GM18508 (cell line): ENCODE measurements around the gene SLC27A1.
"Not testable (repeated sequence)": the region's sequence is repeated elsewhere in the genome, so short reads cannot be mapped to it uniquely, and the experiment has no call there.

Experiments used
- ATAC-seq: cut with Tn5 transposase; IDR thresholded peaks from one replicate; pipeline ENCODE4 v1.9.1; 2021; ENCODE audit warnings: moderate number of reproducible peaks; ENCODE audit not compliant: insufficient read depth, unreplicated experiment

SLC27A1 gene

DNA sequence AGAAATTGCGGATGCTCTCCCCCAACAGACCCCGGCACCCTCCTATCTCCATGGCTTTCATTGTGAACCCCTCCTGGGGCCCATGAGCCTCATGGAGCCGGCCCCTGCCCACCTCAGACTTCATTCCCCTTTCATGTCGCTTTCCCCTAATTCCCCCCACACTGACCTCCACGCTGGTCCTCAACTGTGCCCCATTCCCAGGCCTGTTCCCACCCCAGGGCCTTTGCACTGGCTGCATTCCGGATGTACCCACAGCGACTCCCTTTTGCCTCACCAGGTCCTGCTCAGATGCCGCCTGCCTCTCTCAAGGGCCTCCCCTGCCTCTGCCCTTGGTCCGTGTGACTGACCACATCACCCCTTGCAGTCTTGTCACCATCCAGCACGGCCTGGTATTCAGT, 13.3 kb downstream of the SLC27A1 start:
- ATAC-seq = no peak

- ATAC-seq = no peak
These were observed 14.3 kb downstream of the SLC27A1 start for GRCh38 chr19:17484520-17485185.

DNA sequence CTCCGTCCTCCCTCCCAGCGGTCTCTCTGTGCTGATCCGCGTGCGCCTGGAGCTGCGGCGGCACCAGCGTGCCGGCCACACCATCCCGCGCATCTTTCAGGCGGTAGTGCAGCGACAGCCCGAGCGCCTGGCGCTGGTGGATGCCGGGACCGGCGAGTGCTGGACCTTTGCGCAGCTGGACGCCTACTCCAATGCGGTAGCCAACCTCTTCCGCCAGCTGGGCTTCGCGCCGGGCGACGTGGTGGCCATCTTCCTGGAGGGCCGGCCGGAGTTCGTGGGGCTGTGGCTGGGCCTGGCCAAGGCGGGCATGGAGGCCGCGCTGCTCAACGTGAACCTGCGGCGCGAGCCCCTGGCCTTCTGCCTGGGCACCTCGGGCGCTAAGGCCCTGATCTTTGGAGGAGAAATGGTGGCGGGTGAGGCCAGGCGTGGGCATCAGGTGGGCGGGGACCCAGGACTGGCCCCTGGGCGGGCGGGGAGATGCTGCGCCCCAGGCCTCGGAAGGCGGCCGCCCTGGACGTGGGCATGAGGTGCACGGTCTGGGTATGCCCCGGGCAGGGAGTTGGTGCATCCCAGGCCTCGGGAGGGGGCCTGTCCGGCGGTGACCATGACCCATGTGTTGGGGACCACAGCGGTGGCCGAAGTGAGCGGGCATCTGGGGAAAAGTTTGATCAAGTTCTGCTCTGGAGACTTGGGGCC, 16.4 kb downstream of the SLC27A1 start:
- ATAC-seq = no peak

- no peak for ATAC-seq
These were observed 17.2 kb downstream of the SLC27A1 start for GRCh38 chr19:17487284-17488121.

- ATAC-seq = no peak
These were observed 18.5 kb downstream of the SLC27A1 start for GRCh38 chr19:17488593-17489391.

DNA sequence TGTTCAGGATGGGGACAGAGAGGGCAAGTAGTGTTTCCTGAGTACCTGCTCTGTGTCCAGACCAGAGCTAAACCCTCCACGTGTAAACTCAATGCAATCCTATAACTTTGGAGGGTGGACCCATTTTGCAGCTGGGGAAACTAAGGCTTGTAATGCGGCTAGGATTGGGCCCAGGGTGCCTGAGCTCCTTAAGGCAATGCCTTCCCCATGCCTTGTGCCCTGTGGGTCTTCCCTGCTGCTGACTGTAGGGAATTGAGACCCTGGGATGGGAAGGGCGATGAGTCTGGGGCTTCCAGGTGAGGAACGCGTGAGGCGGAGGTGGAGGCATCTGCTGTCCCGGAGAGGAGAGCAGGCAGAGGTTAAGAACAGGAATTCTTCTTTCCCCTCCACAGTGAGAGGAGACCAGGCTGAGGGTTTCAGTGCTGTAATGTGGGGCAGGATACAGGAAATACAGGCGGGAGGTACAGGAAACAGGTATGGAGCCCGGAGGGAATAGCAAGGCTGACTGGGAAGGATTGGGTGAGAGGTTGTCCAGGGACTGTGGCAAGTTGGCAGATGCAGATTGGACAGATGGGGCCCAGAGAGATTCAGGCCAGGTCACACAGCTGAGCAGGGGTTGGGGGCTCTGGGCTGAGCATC, 19.2 kb downstream of the SLC27A1 start:
- ATAC-seq = no peak

- no peak for ATAC-seq
These were observed 20.1 kb downstream of the SLC27A1 start for GRCh38 chr19:17490411-17490810.

DNA sequence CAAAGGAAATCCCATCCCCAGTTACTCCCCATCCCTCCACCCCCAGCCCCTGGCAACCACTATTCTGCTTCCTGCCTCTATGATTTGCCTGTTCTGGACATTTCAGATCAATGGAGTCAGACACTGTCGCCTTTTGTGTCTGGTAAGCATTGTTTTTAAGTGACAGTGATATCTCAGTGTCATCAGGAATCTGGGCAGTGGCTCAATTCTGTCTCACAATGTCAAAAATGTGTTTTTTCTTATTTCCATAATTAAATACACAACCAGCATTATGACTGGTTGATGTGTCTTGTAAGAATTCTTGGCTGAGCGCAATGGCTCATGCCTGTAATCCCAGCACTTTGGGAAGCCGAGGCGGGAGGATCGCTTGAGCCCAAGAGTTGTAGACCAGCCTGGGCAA, 21.0 kb downstream of the SLC27A1 start:
- ATAC-seq = no peak

DNA sequence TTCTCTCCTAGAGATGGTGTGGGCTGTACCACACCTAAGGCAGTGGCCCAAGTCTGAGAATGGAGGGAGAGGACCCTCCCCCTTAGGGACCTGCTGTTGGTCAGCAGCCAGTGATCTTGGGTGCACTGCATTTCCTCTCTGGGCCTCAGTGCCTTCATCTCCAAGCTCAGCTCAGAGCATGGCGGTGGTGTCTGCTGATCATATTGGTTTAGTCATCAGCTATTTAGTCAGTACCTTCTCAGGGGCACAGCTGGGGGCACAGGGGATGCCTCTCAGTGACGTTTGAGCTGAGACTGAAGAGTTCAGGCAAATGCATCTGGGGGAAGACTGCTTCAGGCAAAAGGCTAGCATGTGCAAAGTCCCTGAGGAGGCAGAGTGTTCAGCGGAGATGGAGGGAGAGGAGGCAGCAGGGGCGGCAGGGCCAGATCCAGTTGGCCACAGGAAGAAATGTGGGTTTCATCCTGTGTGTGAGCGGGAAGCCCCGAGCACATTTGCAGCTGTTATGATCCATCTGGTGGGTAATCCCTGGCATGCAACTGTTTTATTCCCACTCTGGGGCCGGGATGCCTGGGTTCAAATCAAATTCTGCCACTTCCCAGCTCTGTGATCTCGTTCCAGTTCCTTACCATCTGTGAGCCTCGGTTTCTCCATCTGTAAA, 25.4 kb downstream of the SLC27A1 start:
- no peak for ATAC-seq

GRCh38 chr19:17496337-17496997, 26.1 kb downstream of the SLC27A1 start:
- ATAC-seq = no peak

- no peak for ATAC-seq
These were observed 26.9 kb downstream of the SLC27A1 start for GRCh38 chr19:17497149-17497798.

GRCh38 chr19:17499025-17499424, 28.7 kb downstream of the SLC27A1 start:
- ATAC-seq = not testable (repeated sequence)

GRCh38 chr19:17499648-17500446, 29.5 kb downstream of the SLC27A1 start:
- no peak for ATAC-seq

GRCh38 chr19:17500447-17501198, 30.3 kb downstream of the SLC27A1 start:
- ATAC-seq = no peak

GRCh38 chr19:17503240-17503639, 32.9 kb downstream of the SLC27A1 start:
- ATAC-seq = no peak

GRCh38 chr19:17504030-17504429, 33.7 kb downstream of the SLC27A1 start:
- no peak for ATAC-seq

GRCh38 chr19:17504456-17504855, 34.1 kb downstream of the SLC27A1 start:
- ATAC-seq = no peak
